Measurements from ENCODE around the gene ZDHHC23.

Gene ZDHHC23

GRCh38 chr3:113947372-113948014 is at the start of gene ZDHHC23:
Gene ZDHHC23, plus strand, starts transcription at chr3:113948013. Its CDS starts 790 bp downstream, at chr3:113948803.
- DNase-seq, result peak; percentile 70

- no peak for DNase-seq
These were observed 48.9 kb upstream of the ZDHHC23 start for GRCh38 chr3:113898892-113899291.

DNA sequence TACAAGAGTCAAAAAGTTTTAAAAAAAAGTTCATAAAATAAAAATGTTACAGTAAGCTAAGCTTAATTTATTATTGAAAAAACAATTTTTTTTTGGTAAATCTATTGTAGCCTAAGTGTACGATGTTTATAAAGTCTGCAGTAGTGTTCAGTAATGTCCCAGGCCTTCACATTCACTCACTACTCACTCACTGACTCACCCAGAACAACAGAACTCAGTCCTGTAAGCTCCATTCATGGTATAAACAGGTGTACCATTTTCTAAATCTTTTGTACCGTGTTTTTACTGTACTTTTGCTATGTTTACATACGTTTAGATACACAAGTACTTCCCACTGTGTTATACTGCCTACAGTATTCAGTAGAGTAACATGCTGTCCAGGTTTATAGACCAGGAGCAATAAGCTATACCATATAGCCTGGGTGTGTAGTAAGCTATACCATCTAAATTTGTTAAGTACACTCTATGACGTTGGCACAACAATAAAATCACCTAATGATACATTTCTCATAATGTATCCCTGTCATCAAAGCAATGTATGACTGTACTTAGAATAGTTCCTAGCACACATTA is 41.2 kb upstream of the ZDHHC23 start:
- no peak for DNase-seq

- no peak for DNase-seq
These were observed 39.7 kb upstream of the ZDHHC23 start for GRCh38 chr3:113908133-113908532.

DNA sequence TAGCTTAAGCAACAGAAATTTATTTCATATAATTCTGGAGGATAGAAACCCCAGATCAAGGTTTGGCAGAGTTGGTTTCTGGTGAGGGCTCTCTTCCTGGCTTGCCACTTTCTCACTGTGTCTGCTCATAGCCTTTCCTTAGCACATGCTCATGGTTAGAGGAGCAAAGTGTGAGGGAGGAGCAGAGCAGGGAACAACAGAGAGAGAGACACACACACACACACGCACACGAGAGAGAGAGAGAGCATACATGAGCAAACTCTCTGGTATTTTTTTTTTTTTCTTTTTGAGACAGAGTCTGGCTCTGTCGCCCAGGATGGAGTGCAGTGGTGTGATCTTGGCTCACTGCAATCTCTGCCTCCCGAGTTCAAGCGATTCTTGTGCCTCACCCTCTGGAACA is 36.8 kb upstream of the ZDHHC23 start:
- no peak for DNase-seq

DNA sequence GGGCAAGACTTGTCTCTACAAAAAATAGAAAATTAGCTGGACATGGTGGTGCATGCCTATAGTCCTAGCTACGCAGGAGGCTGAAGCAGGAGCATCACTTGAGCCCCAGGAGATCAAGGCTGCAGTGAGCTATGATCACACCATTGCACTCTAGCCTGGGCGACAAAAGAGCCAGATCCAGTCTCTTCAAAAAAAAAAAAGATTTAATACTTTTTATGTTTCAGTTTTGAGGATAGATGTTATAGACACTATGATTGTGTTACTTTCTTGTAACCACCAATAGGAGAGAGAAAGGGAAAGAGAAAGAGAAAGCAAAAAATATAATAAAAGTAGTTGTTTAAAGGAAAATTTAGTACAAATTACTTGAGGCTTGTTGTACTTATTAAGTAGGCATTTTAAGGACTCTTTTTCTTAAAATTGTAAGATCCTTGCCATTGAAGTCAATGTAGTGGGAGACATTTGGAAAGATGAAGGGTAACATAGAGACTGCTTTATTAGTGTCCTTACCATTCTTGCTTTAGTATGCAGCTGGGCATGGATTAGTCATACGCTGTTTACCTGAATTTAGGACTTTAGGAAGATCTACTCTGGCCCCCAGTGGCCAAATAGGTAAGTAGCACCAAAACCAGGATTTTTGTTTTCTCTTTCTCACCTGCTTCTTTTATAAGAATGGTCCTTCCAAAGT is 35.1 kb upstream of the ZDHHC23 start:
- DNase-seq, result peak; percentile 72

DNA sequence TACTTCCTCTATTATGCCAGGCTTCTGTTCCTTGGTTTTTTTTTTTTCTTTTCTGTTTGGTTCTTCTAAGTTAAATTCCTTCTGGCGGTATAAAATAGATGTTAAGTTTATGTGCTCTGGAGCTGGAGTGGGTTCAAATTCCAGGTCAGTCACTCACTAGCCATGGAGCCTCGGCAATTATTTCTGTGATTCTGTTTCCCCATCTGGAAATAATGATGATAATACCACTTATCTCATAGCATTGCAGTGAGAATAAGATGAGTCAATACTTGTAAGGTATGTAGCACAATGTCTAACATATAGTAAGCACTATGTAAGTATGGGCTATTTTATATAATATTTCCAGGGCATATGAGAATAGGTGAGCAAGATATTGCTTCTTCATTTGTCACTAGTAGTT is 33.2 kb upstream of the ZDHHC23 start:
- DNase-seq, result no peak

GRCh38 chr3:113927556-113927955 is 20.3 kb upstream of the ZDHHC23 start:
- DNase-seq, result no peak

DNA sequence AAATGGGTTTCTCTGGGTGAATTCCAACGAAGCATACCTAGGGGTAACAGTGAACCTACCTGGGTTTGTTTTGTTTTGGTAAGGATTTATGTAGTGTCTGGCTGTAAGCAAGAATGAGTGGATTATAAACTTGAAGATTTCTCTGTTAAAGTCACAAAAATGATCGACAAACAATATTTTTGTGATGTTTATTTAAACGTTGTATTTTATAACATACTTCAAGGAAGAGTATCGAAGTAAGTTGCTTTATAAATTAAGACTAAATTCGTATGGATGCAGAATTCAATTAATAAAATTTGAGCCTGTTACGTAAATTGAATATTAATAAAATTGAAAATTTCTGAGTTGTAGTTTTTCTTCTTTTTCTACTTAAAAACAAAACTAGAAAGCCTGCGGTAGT is 982 bp upstream of the ZDHHC23 start:
- no peak for DNase-seq

- DNase-seq, result peak; percentile 55
These were observed 453 bp downstream of the ZDHHC23 start for GRCh38 chr3:113948015-113948917.

- no peak for DNase-seq
These were observed 5.1 kb downstream of the ZDHHC23 start for GRCh38 chr3:113952921-113953320.

- no peak for DNase-seq
These were observed 5.9 kb downstream of the ZDHHC23 start for GRCh38 chr3:113953677-113954076.

DNA sequence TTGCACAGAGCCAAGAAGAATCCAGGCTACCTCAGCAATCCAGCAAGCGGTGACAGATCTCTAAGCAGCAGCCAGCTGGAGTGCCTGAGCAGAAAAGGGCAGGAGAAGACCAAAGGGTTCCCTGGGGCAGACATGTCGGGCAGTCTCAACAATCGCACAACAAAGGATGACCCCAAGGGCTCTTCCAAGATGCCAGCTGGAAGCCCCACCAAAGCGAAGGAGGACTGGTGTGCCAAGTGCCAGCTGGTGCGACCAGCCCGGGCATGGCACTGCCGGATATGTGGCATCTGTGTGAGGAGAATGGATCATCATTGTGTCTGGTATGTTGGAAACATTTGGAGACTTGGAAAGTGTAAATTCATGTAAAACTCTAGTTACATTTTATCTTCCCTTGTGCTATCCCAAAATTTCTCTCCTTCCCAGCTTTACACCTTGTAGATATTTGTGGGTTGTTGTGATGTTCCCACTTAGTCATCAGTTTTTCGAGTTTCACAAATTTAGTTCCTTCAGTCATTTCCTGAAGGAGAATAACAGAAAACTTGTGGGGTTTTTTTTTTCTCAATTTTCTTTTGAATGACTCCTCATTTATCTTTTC is 6.4 kb downstream of the ZDHHC23 start:
- no peak for DNase-seq

- DNase-seq, result no peak
These were observed 16.1 kb downstream of the ZDHHC23 start for GRCh38 chr3:113963879-113964278.

GRCh38 chr3:113966172-113966571 is 18.4 kb downstream of the ZDHHC23 start:
- no peak for DNase-seq

- no peak for DNase-seq
These were observed 21.2 kb downstream of the ZDHHC23 start for GRCh38 chr3:113968986-113969385.

DNA sequence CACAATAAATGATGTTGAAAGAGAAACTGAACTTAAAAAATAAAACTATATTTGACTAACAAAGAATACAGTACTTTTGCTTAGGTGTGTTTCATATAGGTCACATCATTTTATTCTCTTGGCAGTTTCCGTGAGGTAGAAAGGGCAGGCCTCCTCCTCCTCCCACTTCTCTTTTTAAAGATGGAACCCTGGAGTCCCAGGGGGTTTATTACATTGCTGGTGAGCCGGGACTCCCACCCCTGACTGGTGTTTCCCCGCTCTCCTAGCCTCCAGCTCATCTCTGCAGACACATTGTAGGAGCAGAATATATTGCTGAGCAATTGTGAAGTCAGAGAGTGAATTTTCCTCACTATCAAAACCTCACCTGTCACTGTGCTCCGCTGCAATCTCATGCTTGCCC is 30.0 kb downstream of the ZDHHC23 start:
- DNase-seq, result no peak

- DNase-seq, result no peak
These were observed 32.1 kb downstream of the ZDHHC23 start for GRCh38 chr3:113979916-113980315.

DNA sequence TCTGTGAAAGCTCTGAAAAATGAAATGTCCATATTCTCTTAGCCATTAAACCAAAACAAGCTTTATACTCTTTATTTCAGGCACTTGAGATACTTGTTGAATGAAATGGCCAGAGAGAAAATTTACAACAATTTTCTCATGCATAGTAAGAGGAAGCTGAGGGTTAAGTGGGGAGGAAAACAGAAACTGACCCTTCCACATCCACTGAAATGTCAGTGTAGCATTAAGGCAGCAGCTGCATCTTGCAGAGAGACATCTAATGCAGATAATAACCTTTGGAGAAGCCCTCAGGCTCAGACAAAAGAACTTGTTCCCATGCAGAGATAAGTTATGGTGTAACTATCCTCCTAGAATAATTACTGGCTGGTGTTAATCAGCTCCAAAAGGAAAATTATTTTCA is 34.0 kb downstream of the ZDHHC23 start:
- DNase-seq, result no peak

DNA sequence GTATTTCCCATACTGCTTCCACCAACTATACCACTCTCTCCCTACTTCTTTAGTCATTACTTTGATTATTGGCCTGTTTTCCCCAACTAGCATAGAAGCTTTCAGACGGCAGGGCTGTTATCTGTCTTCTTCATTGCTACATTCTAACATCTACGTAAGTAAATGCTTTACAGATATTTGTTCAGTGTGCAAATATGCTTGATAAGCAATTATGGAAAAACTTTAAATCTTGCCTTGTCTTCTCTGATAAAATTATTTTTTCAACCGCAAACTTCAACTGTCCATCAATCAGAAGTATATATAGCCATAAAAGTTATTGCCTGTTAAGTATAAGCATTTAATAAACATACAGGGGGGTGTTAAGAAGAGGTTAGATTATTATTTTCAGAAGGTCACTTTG is 35.7 kb downstream of the ZDHHC23 start:
- no peak for DNase-seq

- DNase-seq, result no peak
These were observed 37.7 kb downstream of the ZDHHC23 start for GRCh38 chr3:113985541-113985940.

DNA sequence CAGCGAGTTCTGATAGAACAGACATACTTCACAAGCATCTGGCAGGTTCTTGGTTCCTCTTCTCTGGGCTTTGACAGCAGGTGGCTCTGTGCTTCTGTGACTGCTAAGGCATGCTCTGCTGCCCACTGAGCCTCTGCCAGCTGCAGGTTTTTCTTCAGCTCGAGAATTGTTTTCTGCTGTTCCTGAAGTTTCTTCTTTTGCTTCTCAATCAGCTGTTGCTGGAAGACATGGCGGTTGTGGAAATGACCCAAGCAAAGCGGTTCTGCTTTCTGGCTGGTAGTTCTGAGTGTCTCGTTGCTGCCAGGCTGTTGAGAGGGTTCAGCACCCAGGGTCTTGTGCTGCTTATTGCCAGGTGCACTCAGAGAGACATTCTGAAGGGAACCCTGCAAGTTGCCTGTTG is 57.7 kb downstream of the ZDHHC23 start:
- DNase-seq, result no peak

Measured in RPMI8226 (cell line).